T-helper 9 cell (primary cell): Measurements from ENCODE around the gene DPP9.
"Not testable (repeated sequence)": the region's sequence is repeated elsewhere in the genome, so short reads cannot be mapped to it uniquely, and the experiment has no call there.

Experiments
- DNase-seq: peaks from one replicate; pipeline ENCODE4 v3.0.0-alpha.2; 2020
- total RNA-seq, 2 donors: gene quantifications; one replicate each; lab custom pipeline; 2026; lab: John Stamatoyannopoulos, UW

Gene DPP9
- total RNA-seq = 85.4 to 90.3 reads per million in 2 donors

DNA sequence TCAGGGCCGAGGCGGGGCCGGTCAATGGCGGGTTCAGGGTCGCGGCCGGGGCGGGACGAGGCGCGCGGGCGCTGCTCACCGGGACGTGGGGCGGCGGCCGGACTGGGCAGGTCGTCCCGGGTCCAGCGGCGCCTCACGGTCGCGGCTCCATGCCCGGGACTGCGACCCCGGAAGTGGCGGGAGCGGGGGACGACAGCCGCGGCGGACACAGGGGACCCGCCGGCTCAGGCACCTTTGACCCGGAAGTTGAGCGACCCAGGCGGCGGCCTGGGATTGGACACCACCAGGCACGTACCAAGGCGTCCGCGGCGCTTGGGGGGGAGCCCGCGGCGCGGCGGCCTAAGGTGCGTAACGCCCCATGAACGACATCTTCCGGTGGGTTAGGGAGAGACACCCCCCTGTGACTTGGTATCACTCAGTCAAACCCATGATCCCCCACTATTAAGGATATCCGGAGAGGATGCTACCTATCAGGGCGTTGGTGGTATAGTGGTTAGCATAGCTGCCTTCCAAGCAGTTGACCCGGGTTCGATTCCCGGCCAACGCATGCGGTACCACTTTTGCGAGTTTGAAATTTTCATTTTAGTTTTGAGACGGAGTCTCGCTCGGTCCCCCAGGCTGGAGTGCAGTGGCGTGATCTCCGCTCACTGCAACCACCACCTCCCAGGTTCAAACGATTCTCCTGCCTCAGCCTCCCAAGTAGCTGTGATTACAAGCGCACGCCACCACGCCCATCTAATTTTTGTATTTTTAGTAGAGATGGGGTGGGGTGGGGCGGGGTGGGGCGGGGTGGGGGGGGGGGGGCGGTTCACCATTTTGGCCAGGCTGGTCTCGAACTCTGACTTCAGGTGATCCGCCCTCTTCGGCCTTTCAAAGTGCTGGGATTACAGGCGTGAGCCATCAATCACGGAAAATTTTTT lies at the start of gene DPP9:
Gene DPP9 (minus strand): TSS at position 248 of the 920 bp plus-strand sequence. CDS start 3,936 bp downstream, outside the sequence.
- peak; percentile 90 for DNase-seq

DNA sequence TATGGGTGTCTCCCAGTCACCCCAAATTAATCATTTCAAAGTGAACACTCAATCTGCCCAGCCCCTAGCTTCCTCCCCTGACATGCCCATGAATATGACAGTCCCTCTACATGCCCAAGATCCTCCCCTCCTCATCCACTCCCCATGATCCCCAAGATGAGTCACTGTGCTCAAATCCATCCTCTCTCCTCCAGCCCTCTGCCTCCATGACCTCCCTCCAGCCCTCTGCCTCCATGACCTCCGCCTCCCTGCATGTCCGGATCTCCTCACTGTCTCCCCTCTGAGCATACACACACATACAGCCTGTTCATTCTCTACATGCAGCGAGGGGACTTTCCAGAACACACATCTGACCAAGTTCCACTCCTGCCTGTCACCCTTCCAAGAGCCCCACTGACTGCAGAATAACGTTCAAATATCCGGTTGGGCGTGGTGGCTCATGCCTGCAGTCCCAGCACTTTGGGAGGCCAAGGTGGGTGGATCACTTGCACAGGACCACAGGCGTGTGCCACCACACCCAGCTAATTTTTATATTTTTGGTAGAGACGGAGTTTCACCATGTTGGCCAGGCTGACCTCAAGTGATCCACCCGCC lies 49.5 kb upstream of the DPP9 start:
- no peak for DNase-seq

- no peak for DNase-seq
These were observed 48.9 kb upstream of the DPP9 start for GRCh38 chr19:4772566-4772965.

DNA sequence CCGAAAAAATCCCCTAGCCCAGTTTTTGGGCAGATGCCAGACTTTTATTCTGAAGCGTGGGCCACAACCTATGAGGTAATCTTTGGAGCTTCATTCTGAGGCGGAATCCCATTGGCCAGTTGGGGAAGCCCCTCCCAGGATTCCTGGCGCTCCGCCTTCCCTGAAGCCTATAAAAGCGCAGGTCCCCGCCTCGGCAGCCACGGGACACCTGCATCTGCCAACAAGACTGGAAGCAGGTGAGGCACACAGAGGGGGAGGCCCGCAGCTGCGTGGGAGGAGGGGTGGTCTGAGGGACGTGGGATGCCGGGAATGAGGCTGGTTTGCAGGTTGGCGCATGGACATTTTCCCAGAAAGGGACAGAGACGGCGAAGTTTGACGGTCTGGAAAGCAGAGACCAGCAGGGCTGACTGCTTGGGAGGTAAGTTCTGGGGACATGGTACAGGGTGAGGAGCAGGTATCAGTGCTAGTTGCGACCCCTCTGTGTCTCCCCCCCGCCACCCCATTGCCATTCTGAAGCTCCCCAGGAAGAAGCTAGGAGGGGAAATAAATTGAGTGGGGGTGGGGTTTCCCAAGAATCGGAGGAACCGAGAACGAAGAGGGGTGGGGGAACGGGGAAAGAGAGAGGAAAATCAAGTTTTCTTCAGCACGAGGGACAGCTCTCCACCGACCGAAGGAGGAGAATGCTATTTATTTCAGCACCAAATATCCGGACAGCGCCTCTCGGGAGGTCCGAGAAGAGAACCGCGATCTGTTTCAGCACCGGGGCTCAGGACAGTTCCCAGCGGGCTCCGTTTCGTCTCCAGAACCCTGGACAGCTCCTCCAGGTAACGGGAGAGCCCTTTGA lies 45.5 kb upstream of the DPP9 start:
- DNase-seq = peak; percentile 83

GRCh38 chr19:4764393-4764660 lies 40.7 kb upstream of the DPP9 start:
- DNase-seq = no peak

DNA sequence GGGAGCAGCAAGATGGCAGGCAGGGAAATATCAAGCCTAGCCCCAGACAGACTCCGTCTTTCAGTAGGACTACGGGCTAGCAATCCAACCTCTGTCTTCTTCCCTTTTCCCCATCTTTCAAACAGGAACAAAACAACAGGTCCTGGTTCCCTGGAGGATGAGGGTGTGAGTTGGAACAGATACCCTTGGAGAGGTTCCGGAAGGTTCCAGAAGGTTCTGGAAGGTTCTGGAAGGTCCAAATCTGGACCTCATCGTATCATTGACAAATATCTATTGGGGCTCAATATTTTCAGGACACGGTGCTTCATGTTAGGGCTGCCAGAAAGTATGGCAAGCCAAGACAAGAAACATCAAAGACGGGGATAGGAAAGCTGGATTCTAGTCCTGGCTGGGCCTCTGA lies 39.4 kb upstream of the DPP9 start:
- DNase-seq = no peak

- DNase-seq = no peak
These were observed 36.6 kb upstream of the DPP9 start for GRCh38 chr19:4760285-4760650.

GRCh38 chr19:4759388-4760284 lies 36.0 kb upstream of the DPP9 start:
- DNase-seq = peak; percentile 29

DNA sequence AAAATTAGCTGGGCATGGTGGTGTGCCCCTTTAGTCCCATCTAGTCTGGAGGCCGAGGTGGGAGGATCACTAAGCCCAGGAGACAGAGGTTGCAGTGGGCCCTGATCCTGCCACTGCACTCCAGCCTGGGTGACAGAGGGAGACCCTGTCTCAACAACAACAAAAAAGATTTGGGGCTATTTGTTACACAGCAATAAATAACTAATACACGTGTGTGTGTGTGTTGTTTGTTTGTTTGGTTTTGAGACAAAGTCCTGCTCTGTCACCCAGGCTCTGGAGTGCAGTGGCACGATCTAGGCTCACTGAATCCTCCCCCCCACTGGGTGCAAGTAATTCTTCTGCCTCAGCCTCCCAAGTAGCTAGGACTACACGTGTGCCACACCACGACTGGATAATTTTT lies 35.0 kb upstream of the DPP9 start:
- no peak for DNase-seq

DNA sequence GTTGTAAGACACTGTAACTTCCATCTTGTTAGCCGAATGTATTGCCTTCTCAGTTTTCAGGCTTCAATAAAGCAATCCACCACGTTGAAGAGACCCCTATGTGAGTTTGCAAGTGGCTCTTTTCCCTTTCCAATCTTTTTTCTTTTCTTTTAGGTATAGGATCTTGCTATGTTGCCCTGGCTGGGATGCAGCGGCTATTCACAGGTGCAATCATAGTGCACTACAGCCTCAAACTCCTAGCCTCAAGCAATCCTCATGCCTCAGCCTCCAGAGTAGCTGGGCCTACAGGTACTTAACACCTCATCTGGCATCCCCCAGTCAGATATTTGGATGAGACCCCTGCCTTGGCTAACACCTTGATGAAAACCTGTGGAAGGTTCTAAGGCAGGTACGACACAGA lies 34.4 kb upstream of the DPP9 start:
- no peak for DNase-seq

DNA sequence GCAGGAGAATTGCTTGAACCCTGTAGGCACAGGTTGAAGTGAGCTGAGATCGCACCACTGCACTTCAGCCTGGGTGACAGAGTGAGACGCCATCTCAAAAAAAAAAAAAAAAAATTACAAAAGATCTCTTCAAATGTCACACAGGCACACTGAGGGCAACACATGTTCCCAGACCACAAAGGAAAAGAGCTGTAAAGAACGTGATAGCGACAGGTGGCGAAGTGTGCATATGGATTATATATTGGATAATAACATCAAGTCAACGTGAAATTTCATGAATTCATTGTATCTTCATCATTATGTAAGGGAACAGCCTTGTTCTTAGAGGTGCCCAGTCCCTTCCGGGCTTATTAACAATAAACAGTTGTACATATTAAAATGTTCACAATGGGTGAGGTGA lies 31.8 kb upstream of the DPP9 start:
- DNase-seq = no peak

DNA sequence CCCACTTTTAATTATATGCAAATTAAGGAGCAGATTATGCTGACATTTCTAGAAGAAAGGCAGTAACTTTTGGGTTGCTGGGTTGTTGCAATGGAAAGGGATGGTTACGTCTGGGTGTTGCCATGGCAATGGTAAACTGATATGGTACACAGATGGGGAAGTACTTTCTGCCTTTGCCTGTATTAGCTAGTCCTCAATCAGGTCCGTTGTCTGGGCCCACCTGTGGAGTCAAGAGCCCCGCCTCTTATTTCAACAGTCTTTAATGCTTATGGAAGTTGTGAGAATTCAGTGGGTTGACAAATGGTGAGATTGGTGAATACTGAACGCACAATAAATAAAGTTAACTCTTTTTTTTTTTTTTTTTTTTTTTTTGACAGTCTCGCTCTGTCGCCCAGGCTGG lies 30.6 kb upstream of the DPP9 start:
- DNase-seq = no peak

DNA sequence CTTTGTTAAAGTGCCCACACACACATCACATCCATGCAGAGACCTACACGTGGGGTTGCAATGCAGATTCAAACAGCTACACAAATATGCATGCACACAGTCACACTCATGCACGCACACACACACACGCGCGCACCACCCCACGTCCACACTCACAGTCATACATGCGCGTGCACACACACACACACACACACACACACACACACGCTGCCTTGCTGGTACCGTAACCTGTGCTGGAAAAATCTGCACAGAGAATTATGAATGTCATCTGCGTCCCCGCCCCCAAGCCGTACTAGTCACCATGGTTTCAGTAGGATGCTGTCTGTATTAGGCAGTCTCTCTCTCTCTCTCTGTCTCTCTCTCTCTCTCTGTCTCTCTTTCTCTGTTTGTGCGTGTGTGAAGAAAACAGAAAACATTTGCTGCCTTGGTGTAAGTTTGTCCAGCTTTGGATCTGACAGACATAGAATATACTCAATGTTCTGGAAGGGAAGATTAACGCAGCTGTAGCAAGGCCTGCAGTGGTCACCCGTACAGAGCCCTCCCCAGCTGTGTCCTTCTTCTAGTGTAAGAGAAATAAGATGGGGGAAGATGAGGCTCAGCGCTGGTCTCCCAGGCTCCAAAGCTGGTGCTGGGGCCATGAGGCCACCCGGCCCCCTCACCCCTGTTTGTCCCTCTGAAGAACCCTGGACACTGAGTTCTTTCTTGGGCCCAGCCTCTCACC lies 26.4 kb upstream of the DPP9 start:
- no peak for DNase-seq

DNA sequence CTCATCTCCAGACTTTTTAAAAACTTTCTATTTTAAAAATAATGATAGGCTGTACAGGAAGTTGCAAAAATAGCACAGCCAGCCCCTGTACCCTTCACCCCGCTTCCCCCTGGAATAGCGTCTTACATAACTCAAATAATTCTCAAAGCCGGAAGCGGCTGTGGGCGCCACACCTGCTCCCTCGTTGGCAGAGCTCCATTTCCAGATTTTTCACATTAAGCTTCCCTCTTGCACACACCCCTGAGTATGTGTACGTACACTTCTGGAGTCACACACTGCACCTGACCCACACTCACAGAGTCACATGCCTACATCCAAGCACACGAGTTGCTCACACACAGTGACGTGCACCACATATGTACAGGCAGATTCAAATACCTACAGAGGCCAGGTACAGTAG lies 24.9 kb upstream of the DPP9 start:
- DNase-seq = no peak

- DNase-seq = no peak
These were observed 24.5 kb upstream of the DPP9 start for GRCh38 chr19:4748185-4748584.

- DNase-seq = no peak
These were observed 22.3 kb upstream of the DPP9 start for GRCh38 chr19:4745986-4746385.

GRCh38 chr19:4745175-4745574 lies 21.5 kb upstream of the DPP9 start:
- DNase-seq = not testable (repeated sequence)

- no peak for DNase-seq
These were observed 21.0 kb upstream of the DPP9 start for GRCh38 chr19:4744451-4745174.

DNA sequence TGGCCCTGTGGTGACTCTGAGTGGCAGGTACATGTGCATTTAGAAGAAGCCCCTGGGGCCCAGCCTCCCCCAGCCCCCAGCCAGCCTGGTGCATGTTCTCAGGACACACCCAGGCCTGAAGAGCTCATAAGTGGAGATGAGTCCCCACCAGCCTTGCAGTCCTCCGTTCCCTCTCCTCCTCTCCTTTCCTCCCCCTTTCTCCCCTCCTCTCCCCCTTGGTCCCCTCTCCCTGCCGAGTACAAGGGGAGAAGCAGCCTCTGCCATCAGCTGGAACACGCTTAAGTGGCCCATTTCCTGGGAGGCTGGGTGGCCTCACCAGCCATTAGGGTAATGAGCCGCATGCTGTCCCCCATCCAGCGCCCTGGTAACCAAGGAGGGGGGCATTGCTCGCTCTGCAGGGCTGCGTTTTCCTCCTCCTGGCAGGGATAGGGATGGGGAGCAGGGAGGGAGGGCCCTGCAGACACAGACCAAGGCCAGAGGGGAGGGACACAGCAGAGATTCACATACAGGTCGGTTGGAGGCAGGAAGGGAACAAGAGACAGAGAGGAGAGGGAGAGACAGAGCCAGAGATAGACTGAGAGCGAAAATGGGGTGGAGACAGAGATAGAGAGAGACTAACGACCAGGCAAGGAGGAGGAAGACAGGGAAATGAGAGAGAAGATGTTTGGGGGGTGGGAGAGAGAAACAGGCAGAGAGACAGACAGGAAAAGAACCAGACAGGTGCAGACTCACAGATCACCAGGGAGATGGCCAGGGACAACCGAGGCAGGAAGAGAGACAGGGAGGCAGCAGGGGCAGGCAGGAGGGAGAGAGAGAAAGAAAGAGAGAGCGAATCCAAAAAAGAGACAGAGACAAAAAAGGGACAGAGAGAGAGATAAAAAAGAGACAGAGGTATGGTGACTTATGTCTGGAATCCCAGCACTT lies 19.3 kb upstream of the DPP9 start:
- DNase-seq = no peak

DNA sequence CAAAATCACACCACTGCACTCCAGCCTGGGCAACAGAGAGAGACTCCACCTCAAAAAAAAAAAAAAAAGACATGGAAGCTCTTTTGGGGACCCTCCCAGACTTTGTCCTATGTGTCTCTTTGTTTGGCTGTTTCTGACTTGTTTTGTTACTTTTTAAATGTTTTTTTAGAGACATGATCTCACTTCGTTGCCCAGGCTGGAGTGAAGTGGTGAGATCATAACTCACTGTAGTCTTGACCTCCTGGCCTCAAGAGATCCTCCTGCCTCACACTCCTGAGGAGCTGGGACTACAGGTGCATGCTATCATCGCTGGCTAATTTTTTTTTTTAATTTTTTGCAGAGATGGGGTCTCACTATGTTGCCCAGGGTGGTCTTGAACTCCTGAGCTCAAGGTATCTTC lies 16.4 kb upstream of the DPP9 start:
- DNase-seq = no peak
